ENCODE measurements around the gene SLITRK1.

Gene SLITRK1

DNA sequence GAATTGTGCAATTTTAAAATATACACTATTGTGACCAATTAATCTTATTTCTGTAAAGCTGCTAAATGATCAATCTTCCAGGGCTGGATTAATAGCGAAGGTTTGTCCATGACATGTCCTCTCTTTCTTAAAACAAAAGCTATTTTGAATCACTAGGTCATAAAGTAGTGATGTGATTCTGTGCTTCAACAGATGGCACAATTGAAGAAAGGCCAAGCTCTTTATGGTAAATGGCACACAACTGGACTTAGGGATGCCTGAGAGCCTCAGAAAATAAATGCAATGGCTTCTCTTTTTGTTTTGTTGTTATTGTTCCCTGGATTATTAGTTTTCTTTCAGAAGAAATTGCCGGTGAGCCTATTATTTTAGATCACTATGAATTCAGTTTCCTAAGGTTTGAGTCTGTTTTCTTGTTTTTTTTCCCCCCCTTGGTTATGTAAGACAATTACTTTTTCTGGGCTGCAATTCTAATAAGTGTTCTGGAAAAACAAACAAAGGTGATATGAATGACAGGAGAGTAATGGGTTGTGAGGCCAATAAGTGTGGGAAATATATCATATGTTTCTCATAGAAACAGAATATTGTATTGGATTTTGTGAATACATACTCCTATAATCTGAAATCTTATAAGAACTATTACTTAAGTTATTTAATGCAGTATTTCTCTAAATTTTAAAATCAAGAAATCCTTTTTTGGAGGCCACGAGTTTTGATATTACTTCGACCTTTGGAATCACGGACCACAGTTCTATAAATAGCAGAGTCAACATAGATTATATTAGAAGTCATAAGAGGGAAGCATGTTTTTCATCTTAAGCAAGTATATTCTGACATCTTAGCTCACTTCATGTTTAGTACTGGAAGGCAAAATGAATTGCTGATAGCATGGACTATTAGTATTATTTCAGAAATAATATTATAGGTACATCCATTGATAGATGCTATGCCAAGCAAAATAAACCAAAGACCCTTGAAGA, 16.8 kb downstream of the SLITRK1 start:
- DNase-seq = no peak

DNA sequence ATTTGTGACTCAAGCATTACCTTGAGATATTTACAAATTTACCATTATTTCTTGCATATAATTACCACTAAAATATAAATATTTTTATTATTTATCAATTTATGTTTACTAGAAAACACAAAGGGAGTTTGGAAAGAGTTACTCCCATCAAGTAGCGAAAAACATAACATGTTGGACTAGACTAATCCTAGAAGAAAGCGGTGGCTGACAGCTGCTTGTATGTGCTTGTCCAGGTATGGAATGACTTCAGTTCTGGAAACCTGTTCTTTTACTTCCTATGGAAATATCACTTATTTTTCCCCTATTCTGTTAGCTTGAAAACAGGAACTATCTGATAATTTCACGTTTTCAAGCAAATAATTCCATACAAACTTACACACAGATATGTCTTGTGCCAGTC, 28.5 kb downstream of the SLITRK1 start:
- DNase-seq = no peak

DNA sequence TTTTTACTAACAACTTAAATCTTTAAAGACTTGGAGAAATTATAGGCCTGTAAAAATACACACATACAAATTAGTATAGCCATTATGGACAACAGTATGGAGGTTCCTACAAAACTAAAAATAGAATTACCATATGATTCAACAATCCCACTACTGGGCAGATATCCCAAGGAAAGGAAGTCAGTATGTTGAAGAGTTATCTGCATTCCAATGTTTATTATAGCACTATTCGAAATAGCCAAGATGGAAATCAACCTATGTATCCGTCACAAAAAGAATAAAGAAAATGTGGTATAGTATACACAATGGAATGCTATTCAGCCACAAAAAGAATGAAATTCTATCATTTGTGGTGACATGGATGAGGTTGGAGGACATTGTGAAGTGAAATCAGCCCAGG, 37.2 kb downstream of the SLITRK1 start:
- no peak for DNase-seq

DNA sequence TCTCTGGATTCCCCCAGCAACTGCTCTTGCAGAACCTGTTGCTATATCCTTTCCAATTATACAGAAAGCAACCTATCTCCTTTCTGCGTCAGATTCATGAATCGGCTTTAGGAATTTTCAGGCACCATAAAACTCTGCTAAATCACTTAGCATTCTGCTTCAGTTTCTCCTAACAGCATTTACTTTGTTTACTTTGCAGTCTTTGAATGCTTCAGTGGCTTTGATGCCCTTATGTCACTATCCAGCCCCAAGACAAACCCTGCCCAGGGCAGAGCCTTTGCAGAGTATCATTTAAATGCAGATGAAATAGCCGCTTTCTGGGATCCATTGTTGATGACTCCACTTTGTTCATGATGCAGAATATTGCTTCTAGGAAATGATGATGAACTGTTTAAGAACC, 43.1 kb downstream of the SLITRK1 start:
- no peak for DNase-seq

DNA sequence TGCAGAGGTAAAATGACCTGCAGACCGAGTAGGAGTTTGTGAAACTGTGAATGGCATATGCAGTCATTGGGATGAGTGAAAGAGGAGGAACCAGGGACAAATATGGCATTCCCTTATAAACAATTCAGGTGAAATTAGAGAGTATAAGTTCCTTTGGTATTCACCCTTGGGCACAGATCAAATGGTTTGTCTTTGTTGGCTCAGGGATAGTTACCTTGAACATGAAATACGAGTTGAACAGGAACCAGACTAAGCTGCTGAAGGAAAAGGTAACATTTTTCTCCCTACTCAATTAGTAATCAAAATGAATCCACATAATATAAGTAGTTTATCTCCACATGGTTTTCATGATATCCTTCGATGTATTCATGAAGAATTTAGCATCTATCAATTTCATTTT, 50.5 kb downstream of the SLITRK1 start:
- no peak for DNase-seq

DNA sequence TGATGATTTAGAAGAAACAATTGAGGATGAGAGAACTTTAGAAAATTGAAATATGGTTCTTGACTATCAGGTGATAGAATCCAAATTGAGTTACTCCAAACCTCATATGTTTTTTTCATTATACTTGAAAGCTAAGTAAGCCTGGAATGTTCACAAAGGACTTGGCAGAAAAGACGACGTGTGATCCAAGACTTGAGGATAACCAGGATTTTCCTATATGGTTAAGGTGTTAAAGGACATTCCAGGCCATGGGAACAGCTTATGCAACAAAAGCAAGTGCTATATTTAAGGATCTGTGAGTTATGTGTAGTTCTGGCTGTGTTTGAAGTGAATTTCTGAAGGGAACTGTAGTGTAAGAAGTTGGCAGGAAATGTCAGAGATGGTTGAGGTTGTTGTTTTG, 52.5 kb downstream of the SLITRK1 start:
- DNase-seq = no peak

DNA sequence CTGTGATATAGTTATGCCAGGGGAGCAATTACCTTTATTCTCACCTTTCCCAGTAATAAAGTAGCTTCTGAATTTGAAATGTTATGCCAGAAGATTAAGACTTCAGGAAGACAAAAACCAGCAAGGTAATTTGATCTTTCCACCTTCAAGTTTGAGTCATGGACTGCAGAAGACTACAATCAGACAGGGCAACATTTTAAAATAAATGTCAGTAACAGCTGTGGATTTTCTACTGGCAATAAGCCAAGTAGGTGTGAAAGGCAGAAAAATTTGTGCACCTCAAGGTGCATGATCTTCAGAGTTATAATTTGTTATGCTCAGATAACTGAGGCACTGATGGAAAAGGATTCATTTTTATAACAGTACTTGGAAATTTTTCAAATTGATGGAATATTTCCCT, 54.9 kb downstream of the SLITRK1 start:
- no peak for DNase-seq
